Trophoblast cell (in vitro differentiated cells and primary cell): ENCODE results near the gene ANKS4B. TPM values are rescaled to one million over a fixed set of nuclear protein-coding genes. Genes with fewer than 3 reads are reported as not detected.

Experiments
- DNase-seq, 2 donors: peaks; one replicate each; pipeline ENCODE4 v3.0.0-alpha.2; 2016
- H2AFZ ChIP-seq: 2 replicates; pipeline ENCODE4 v1.6.1; 2013; ENCODE audit warnings: low read length, moderate library complexity, mild to moderate bottlenecking; ENCODE audit not compliant: insufficient read depth, poor library complexity
- H2AK5ac ChIP-seq: 2 replicates; pipeline ENCODE4 v1.6.1; 2013; ENCODE audit warnings: mild to moderate bottlenecking, low read length
- H2BK120ac ChIP-seq: 2 replicates; pipeline ENCODE4 v1.6.1; 2013; ENCODE audit warnings: low read length, mild to moderate bottlenecking, moderate library complexity; ENCODE audit not compliant: insufficient read depth, poor library complexity
- H2BK12ac ChIP-seq: 2 replicates; pipeline ENCODE4 v1.6.1; 2013; ENCODE audit warnings: mild to moderate bottlenecking, low read length, moderate library complexity
- H2BK5ac ChIP-seq: 2 replicates; pipeline ENCODE4 v1.6.1; 2013; ENCODE audit warnings: low read length, low read depth, moderate library complexity, mild to moderate bottlenecking; ENCODE audit not compliant: poor library complexity
- H3K14ac ChIP-seq: 2 replicates; pipeline ENCODE4 v1.6.1; 2013; ENCODE audit warnings: mild to moderate bottlenecking, low read length
- H3K18ac ChIP-seq: 2 replicates; pipeline ENCODE4 v1.6.1; 2013; ENCODE audit warnings: mild to moderate bottlenecking, low read length
- H3K23ac ChIP-seq: 2 replicates; pipeline ENCODE4 v1.6.1; 2013; ENCODE audit warnings: low read length
- H3K27ac ChIP-seq: 2 replicates; pipeline ENCODE4 v1.5.1; 2013; ENCODE audit warnings: low read depth, mild to moderate bottlenecking, inconsistent platforms, low read length, moderate library complexity
- H3K27me3 ChIP-seq: 2 replicates; pipeline ENCODE4 v1.6.1; 2013; ENCODE audit warnings: inconsistent platforms, mild to moderate bottlenecking, low read length, moderate library complexity; ENCODE audit not compliant: insufficient read depth
- H3K36me3 ChIP-seq, 2 experiments: 1 replicate in 1 of 2; 2 replicates in 1 of 2; pipeline ENCODE4 v1.6.1; 2013; ENCODE audit warnings: low read length in 2 of 2, mild to moderate bottlenecking in 2 of 2, moderate library complexity in 1 of 2; ENCODE audit not compliant: insufficient read depth in 2 of 2, control insufficient read depth in 1 of 2
- H3K4ac ChIP-seq: 2 replicates; pipeline ENCODE4 v1.6.1; 2013; ENCODE audit warnings: low read depth, mild to moderate bottlenecking, low read length, moderate library complexity
- H3K4me1 ChIP-seq, 2 experiments: 1 replicate in 1 of 2; 2 replicates in 1 of 2; pipeline ENCODE4 v1.6.1; 2013; ENCODE audit warnings: low read length in 2 of 2, mild to moderate bottlenecking in 2 of 2, moderate library complexity in 1 of 2; ENCODE audit not compliant: insufficient read depth in 2 of 2, control insufficient read depth in 1 of 2
- H3K4me2 ChIP-seq: 2 replicates; pipeline ENCODE4 v1.6.1; 2013; ENCODE audit warnings: inconsistent platforms, mild to moderate bottlenecking, low read length, moderate library complexity
- H3K4me3 ChIP-seq: 2 replicates; pipeline ENCODE4 v1.5.1; 2013; ENCODE audit warnings: mild to moderate bottlenecking, low read depth, low read length, inconsistent platforms
- H3K79me1 ChIP-seq: one replicate; pipeline ENCODE4 v1.6.1; 2013; ENCODE audit warnings: low read length
- H3K79me2 ChIP-seq: 2 replicates; pipeline ENCODE4 v1.6.1; 2013; ENCODE audit warnings: low read length, mild to moderate bottlenecking; ENCODE audit not compliant: control insufficient read depth, insufficient read depth, poor library complexity
- H3K9ac ChIP-seq: 2 replicates; pipeline ENCODE4 v1.6.1; 2013; ENCODE audit warnings: mild to moderate bottlenecking, low read length
- H3K9me3 ChIP-seq: 2 replicates; pipeline ENCODE4 v1.6.1; 2013; ENCODE audit warnings: low read depth, mild to moderate bottlenecking, control low read depth, inconsistent platforms, low read length; ENCODE audit not compliant: insufficient read depth
- H4K12ac ChIP-seq: 2 replicates; pipeline ENCODE4 v1.6.1; 2013; ENCODE audit warnings: low read depth, mild to moderate bottlenecking, low read length, moderate library complexity
- H4K8ac ChIP-seq: 2 replicates; pipeline ENCODE4 v1.6.1; 2013; ENCODE audit warnings: low read depth, mild to moderate bottlenecking, low read length, moderate library complexity
- H4K91ac ChIP-seq: one replicate; pipeline ENCODE4 v1.6.1; 2013; ENCODE audit warnings: low read depth, mild to moderate bottlenecking, low read length, moderate library complexity
- WGBS: extraction: QIAGEN DNeasy Blood & Tissue Kit; methylation state at CpG from one replicate; pipeline ENCODE4 v1.1.7; 2013; ENCODE audit warnings: missing lambda C conversion rate; ENCODE audit not compliant: insufficient read length, insufficient coverage; ENCODE audit errors: extremely low coverage; 5-methylcytosine and 5-hydroxymethylcytosine counted together
- polyA plus RNA-seq: library from polyadenylated mRNA; stranded (reverse); fragments of 200-250 nt; gene quantifications from 2 replicates; pipeline ENCODE4 v1.2.3, GENCODE V29; 2013

The ANKS4B gene, protein sequence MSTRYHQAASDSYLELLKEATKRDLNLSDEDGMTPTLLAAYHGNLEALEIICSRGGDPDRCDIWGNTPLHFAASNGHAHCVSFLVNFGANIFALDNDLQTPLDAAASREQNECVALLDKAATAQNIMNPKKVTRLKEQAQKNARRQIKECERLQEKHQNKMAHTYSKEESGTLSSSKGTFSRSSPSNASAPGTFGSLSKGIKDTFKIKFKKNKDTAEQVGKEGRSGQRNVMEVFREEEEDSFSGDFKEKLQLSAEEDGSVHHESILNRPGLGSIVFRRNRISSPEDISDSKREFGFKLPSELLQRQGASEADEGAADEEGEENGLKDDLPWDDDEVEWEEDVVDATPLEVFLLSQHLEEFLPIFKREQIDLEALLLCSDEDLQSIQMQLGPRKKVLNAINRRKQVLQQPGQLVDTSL
- polyA plus RNA-seq = 0.01 TPM in 1 of 2 replicates, not detected in the other

DNA sequence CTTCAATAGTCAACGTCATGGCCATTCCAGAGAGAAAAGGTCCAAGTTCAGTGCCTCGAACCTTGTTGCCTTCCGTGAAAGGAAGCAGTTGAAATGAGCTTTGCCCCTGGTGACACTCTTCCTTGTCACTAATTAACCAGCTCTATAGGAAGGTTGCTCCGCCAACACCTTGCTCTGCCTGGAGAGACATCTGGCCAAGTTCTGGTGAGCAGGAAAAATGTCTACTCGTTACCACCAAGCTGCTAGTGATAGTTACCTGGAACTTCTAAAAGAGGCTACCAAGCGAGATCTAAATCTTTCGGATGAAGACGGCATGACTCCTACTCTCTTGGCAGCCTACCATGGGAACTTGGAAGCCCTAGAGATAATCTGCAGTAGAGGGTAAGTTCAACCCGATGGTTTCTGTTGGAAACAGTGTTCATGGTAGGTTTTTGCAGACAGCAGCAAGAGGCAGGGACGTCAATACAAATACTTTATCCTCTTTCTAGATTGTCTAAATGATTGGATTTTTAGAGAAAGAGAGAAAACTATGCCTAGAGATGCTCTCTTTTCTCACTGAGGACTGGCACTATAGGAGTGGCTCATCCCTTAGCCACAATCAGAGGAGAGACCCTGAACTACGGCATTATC, at the start of gene ANKS4B:
Gene ANKS4B, plus strand, starts transcription at position 179 of the 630 bp plus-strand sequence. Its CDS starts 39 bp downstream, at position 218.
- Histone ChIP-seq H3K18ac (no peak within 1 kb of the TSS), H4K8ac (no peak within 1 kb of the TSS), H3K4me3 (no peak within 1 kb of the TSS), H3K4me2 (no peak within 1 kb of the TSS), H2BK5ac (no peak within 1 kb of the TSS), H3K79me2 (no peaks in the 10 kb centered on the region), H3K23ac (no peak within 1 kb of the TSS), H2AFZ (no peak within 1 kb of the TSS), H2BK120ac (no peak within 1 kb of the TSS), H3K79me1 (no peaks in the 10 kb centered on the region), H3K9me3 (no peaks in the 10 kb centered on the region), H3K4ac (no peak within 1 kb of the TSS), H2BK12ac (no peak within 1 kb of the TSS), H3K4me1 (no peaks in the 10 kb centered on the region), H2AK5ac (no peak within 1 kb of the TSS), H3K14ac (no peak within 1 kb of the TSS), H4K12ac (no peak within 1 kb of the TSS), H3K27me3 (no peaks in the 10 kb centered on the region), H3K36me3 (no peaks in the 10 kb centered on the region), H4K91ac (no peak within 1 kb of the TSS), H3K9ac (no peak within 1 kb of the TSS), H3K27ac (no peak within 1 kb of the TSS)
- WGBS = no CpG with 5 or more reads among the region's 11 CpGs
- no peak for DNase-seq

DNA sequence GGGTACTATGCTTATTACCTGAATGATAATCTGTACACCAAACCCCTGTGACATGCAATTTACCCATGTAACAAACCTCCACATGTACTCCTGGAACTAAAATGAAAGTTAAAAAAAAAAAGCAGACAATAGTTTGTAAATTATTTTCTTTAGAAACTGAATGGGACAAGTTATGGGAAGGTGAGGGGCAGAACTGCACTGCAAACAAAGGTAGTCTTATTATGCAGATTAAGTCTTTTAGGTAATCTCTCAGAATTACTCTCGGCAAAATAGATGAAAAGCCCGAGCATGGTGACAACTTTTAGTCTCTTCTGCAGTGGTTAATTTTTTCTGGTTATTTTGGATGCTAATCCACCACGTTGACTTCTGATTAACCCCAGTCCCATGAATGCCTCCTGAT, 49.5 kb upstream of the ANKS4B start:
- H3K36me3 ChIP-seq = peaks cover 8 to 17% of the 10 kb centered on the region in 2 experiments
- H3K23ac ChIP-seq = no peak overlapping the region
- no peak overlapping the region for H3K4ac ChIP-seq
- H2AK5ac ChIP-seq = no peak overlapping the region
- H3K4me2 ChIP-seq = no peak overlapping the region
- H2BK120ac ChIP-seq = no peak overlapping the region
- H2BK12ac ChIP-seq = no peak overlapping the region
- H3K4me1 ChIP-seq = peaks cover 2 to 3% of the 10 kb centered on the region in 2 experiments
- H3K4me3 ChIP-seq = no peak overlapping the region
- no peak overlapping the region for H3K14ac ChIP-seq
- H3K27me3 ChIP-seq = no peaks in the 10 kb centered on the region
- H2BK5ac ChIP-seq = no peak overlapping the region
- no peak overlapping the region for H2AFZ ChIP-seq
- H3K9ac ChIP-seq = no peak overlapping the region
- H3K27ac ChIP-seq = no peak overlapping the region
- no peak overlapping the region for H4K12ac ChIP-seq
- H3K79me2 ChIP-seq = no peaks in the 10 kb centered on the region
- peaks cover 4% of the 10 kb centered on the region for H3K9me3 ChIP-seq
- H4K91ac ChIP-seq = no peak overlapping the region
- WGBS = no CpG with 5 or more reads among the region's 3 CpGs
- H3K18ac ChIP-seq = no peak overlapping the region
- no peaks in the 10 kb centered on the region for H3K79me1 ChIP-seq
- no peak for DNase-seq
- H4K8ac ChIP-seq = no peak overlapping the region

DNA sequence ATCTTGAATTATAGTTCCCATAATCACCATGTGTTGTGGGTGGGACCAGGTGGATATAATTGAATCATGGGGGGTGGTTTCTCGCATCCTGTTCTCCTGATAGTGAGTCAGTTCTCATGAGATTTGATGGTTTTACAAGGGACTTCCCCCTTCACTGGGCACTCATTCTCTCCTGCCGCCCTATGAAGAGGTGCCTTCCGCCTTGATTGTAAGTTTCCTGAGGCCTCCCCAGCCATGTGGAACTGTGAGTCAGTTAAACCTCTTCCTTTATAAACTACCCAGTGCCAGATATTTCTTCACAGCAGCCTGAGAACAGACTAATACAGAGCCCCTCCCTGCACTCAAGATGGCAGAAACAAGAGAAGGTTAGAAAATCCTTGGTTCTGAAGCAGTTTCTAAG, 48.7 kb upstream of the ANKS4B start:
- Histone ChIP-seq H2BK12ac (no peak overlapping the region), H3K27me3 (no peaks in the 10 kb centered on the region), H4K12ac (no peak overlapping the region), H3K23ac (no peak overlapping the region), H3K9ac (no peak overlapping the region), H3K4ac (no peak overlapping the region), H3K4me3 (no peak overlapping the region), H3K27ac (no peak overlapping the region), H3K36me3 (peaks cover 3 to 11% of the 10 kb centered on the region in 2 experiments), H3K18ac (no peak overlapping the region), H3K4me1 (peaks cover 2 to 3% of the 10 kb centered on the region in 2 experiments), H4K91ac (no peak overlapping the region), H3K4me2 (no peak overlapping the region), H2BK120ac (no peak overlapping the region), H2AFZ (no peak overlapping the region), H2AK5ac (no peak overlapping the region), H2BK5ac (no peak overlapping the region), H3K9me3 (peaks cover 4% of the 10 kb centered on the region), H3K79me1 (no peaks in the 10 kb centered on the region), H3K14ac (no peak overlapping the region), H3K79me2 (no peaks in the 10 kb centered on the region), H4K8ac (no peak overlapping the region)
- DNase-seq = no peak
- no CpG with 5 or more reads among the region's 3 CpGs for WGBS

DNA sequence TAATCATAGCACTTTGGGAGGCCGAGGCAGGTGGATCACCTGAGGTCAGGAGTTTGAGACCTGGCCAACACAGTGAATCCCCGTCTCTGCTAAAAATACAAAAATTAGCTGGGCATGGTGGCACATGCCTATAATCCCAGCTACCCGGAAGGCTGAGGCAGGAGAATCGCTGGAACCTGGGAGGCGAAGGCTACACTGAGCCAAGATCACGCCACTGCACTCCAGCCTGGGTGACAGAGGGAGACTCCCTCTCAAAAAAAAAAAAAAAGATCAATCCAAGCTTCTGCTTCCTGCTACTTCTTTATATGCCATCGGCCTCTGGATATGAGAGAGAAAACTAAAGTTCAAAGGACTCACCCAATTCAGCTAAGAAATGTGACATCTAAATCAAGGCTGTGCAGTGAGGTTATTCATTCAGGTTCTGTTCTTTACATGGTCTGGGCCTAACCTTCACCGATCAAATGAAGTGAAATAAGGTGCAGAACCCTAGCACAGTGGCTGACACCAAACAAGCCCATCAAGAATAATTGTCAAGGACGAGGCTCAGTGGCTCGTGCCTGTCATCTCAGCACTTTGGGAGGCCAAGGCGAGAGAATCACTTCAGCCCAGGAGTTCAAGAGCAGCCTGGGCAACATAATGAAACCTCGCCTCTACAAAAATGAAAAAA, 47.7 kb upstream of the ANKS4B start:
- H2AK5ac ChIP-seq = no peak overlapping the region
- no peak overlapping the region for H2AFZ ChIP-seq
- H4K91ac ChIP-seq = no peak overlapping the region
- H3K27ac ChIP-seq = no peak overlapping the region
- no peak overlapping the region for H3K4ac ChIP-seq
- no peak overlapping the region for H2BK12ac ChIP-seq
- H3K79me2 ChIP-seq = no peaks in the 10 kb centered on the region
- no peak overlapping the region for H4K12ac ChIP-seq
- H3K4me3 ChIP-seq = no peak overlapping the region
- H4K8ac ChIP-seq = no peak overlapping the region
- H3K27me3 ChIP-seq = no peaks in the 10 kb centered on the region
- no peak for DNase-seq
- H3K36me3 ChIP-seq = peaks cover 3 to 10% of the 10 kb centered on the region in 2 experiments
- no peak overlapping the region for H2BK120ac ChIP-seq
- H3K4me1 ChIP-seq = peaks cover 2 to 3% of the 10 kb centered on the region in 2 experiments
- H3K9me3 ChIP-seq = peaks cover 4% of the 10 kb centered on the region
- no peak overlapping the region for H3K4me2 ChIP-seq
- no peak overlapping the region for H3K14ac ChIP-seq
- H3K23ac ChIP-seq = no peak overlapping the region
- no peak overlapping the region for H3K18ac ChIP-seq
- H2BK5ac ChIP-seq = no peak overlapping the region
- no peak overlapping the region for H3K9ac ChIP-seq
- WGBS = no CpG with 5 or more reads among the region's 12 CpGs
- no peaks in the 10 kb centered on the region for H3K79me1 ChIP-seq
